UCSD-AML1 (cell line): ENCODE measurements around the gene CCDC85B.
"Not testable (repeated sequence)": the region's sequence is repeated elsewhere in the genome, so short reads cannot be mapped to it uniquely, and the experiment has no call there.

Source experiments
- DNase-seq: peaks from one replicate; lab custom pipeline; 2025; ENCODE audit not compliant: unreplicated experiment; lab: John Stamatoyannopoulos, UW

CCDC85B gene

GRCh38 chr11:65885808-65886536, 4.5 kb upstream of the CCDC85B start:
- no peak for DNase-seq

- DNase-seq, result no peak
Observed at GRCh38 chr11:65886826-65887722, 3.4 kb upstream of the CCDC85B start.

GRCh38 chr11:65887723-65888162, 2.7 kb upstream of the CCDC85B start:
- DNase-seq, result no peak

DNA sequence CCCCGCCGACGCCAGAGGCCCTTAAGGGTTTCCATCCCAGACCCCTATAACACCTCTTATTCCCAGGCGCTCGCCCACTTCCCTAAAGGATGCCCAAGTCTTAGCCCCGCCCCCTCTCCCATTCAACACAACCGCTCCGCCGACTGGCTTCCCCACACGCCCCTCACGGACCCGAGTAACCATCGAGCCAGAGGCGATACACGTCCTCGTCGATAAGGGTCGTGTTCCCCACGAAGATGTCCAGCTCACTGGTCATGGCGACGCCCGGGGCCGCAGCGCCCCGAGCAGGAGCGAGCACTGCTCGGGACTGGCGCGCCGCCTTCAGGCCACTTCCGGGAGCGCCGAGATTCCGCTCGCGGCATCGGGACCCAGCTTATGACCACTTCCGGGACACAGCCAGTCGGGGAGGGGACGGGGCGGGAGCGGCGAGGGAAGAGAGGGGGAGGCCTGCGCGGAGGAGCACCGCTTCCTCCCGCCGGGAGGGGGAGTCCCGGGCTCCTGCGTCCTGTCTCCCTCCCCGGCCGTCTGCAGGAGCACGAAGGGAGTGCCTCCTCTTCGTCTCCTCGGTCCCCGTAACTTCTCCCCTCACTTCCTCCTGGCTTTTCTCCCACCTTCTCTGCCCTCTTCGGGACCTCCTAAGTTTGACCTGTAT, 2.2 kb upstream of the CCDC85B start, which contains the start of gene FIBP:
FIBP (minus strand) TSS at position 309 of the 652 bp plus-strand sequence; CDS start at position 256, 53 bp downstream.
- DNase-seq, result peak; percentile 98

GRCh38 chr11:65891219-65892136, 1.0 kb downstream of the CCDC85B start:
- DNase-seq, result peak; percentile 76

- DNase-seq, result not testable (repeated sequence)
Observed at GRCh38 chr11:65892137-65892540, 1.7 kb downstream of the CCDC85B start.

DNA sequence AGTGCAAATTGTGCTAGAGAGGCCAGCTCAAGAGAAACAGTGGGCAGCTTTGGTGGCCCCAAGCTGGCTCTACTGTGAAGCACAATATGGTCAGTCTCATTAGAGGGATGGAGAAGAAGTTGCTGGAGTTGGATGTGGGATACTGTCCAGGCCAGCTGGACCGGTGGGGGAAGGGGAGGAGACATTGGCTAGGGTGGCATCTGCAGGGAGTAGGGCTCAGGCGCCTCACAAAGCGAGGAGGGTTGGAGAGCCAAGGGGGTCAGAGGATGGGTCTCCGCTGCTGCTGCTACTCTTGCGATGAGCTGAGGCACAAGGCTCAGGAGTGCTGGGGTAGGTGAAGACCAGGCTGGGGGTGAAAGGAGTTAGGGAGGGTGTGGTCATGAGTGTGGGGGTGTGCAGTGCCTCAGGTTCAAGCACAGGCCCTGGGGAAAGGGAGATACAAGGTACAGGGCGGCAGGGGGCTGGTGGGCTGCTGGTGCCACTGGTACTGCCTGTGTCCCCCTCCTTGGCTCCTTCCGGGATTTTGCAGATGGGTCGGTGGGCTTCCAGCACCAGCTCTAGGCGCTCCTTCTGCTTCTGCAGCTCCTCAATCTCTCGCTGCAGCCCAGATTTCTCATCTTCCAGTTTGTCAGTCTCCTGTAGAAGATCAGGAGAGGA, 2.3 kb downstream of the CCDC85B start:
- DNase-seq, result no peak

DNA sequence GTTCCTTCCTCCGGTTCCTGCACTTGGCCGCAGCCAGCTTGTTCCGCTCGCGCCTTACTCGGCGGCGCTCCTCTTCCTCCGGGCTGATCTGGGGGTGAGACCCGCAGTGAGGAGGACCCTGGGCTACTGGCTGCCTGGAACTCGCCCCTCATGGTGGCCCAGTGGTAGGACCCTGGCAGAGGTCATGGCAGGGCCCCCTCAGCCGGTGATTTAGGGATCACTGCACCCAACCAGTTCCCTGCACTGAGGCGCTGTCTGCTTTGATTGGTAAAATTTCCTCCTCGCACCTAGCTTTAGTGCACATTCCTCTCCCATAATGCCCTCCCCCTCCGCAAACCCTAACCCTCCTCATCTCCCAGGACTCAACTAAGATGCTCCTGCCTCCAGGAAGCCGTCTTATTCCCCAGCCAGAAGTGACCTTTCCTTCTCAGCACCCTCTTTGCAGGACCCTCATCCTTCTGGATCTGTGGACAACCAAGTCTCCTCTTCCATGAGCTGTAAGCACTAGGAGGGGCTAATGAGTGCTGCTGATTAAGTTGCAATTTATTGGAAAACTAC, 3.6 kb downstream of the CCDC85B start:
- DNase-seq, result peak; percentile 72

GRCh38 chr11:65895482-65895981, 5.1 kb downstream of the CCDC85B start:
- DNase-seq, result no peak

- DNase-seq, result no peak
Observed at GRCh38 chr11:65896034-65896999, 5.8 kb downstream of the CCDC85B start.

DNA sequence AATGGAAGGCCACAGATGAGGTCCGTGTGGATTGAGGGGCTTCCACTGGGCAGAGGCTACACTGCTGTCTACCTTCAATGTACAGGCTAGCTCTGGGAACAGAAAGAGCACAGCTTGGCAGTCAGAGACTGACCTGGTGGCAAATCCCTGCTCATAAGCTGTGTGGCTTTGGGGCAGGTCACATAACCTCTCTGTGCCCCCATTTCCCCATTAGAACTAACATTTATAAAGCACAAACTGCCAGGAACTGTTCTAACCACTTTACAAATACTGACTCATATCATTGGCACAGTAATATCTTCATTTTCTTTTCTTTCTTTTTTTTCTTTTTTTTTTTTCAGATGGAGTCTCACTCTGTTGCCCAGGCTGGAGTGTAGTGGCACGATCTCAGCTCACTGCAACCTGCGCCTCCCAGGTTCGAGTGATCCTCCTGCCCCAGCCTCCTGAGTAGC, 6.6 kb downstream of the CCDC85B start:
- no peak for DNase-seq

GRCh38 chr11:65898656-65899355, 8.3 kb downstream of the CCDC85B start:
- DNase-seq, result no peak

GRCh38 chr11:65899356-65900124, 9.1 kb downstream of the CCDC85B start:
- DNase-seq, result peak; percentile 78

DNA sequence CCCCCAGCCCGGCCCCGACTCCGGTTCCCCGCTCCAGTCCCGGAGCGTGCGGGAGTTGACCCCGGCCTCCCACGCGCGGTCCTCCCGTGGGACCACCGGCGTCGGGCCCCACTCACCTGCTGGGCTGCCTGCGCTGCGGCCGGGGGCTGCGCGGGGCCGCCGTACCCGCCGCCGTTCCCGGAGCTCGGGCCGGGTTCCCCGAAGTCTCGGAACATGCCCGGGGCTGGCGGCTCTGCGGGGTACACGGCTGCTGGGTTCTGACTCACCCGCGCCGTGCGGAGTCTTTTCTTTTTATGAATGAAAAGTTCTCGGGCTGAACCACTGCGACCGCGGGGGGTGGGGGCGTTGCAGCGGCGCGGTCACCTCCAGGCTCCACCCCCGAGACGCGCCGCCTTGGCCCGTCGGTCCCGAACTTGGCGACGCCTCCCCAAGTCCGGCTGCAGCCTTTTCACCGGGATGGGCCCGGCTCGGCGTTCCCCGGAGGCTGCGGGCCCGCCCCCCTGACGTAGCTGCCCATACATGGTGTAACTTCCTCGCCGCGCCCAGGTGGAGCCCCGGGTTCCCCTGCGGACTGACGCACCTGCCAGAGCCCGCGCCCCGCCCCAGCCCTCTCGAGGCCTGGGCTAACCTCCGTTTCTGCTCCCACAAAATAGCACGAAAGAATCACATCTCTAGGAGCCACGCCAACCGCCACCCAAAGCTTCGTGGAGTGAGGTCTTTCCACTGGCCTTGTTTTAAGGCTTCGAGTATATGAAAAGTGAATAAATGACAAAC, 9.8 kb downstream of the CCDC85B start, which contains the start of gene FOSL1:
FOSL1 (minus strand) TSS at position 264 of the 774 bp plus-strand sequence; CDS start at position 215, 49 bp downstream.
- peak; percentile 90 for DNase-seq

- no peak for DNase-seq
Observed at GRCh38 chr11:65900899-65901180, 10.4 kb downstream of the CCDC85B start.

- DNase-seq, result peak; percentile 19
Observed at GRCh38 chr11:65903068-65903481, 12.6 kb downstream of the CCDC85B start.
